ES-I3 (cell line): Measurements from ENCODE around the gene ZNRF3.
"Not testable (repeated sequence)": the region's sequence is repeated elsewhere in the genome, so short reads cannot be mapped to it uniquely, and the experiment has no call there.

ENCODE experiments used
- H3K36me3 ChIP-seq: 2 replicates; pipeline ENCODE4 v1.6.1; 2013; ENCODE audit warnings: mild to moderate bottlenecking, low read length, control low read depth, moderate library complexity; ENCODE audit not compliant: insufficient read depth
- H3K4me1 ChIP-seq: 2 replicates; pipeline ENCODE4 v1.6.1; 2013; ENCODE audit warnings: mild to moderate bottlenecking, control low read depth, low read length; ENCODE audit not compliant: insufficient read depth
- H3K9ac ChIP-seq: 2 replicates; pipeline ENCODE4 v1.6.1; 2013; ENCODE audit warnings: low read depth, mild to moderate bottlenecking, low read length, moderate library complexity
- H3K9me3 ChIP-seq: 2 replicates; pipeline ENCODE4 v1.6.1; 2013; ENCODE audit warnings: mild to moderate bottlenecking, low read length, moderate library complexity; ENCODE audit not compliant: control insufficient read depth, insufficient read depth

The ZNRF3 gene

DNA sequence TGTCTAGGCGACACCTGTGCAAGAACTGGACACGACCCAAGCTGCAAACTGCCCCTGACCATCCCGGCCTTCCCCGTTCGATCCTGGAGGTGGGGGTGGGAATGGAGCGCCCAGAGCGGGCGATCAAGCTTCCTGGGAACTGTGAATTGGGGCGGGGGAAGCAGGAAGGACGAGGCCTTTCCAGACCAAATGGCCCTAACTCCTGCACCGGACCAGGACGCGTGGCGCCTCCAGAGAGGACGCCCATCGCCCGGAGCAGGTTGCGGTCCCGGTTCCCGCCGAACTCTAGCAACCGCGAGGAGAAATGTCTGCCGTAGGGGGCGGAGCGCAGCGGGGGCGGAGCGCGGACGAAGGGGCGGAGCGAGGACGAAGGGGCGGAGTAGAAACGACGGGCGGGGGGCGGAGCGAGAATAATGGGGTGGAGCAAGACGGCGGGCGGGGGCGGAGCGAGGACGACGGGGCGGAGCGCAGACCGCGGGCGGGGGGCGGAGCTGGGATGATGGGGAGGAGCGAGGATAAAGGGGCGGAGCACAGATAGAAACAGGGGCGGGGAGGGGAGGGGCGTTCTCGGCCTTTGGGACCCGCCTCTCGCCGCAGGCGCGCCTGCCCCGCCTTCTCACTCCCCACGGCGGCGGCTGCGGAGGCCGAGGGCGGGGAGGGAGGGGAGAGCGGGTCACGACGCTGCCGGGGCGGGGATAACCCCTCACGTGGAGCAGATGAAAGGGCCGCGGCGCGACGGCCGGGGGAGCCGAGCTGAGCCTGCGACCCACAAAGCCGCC lies at the start of gene ZNRF3:
TSS of gene ZNRF3 (plus strand) at position 695 of the 779 bp plus-strand sequence. CDS start 195 bp downstream, outside the sequence.
- no peaks in the 10 kb centered on the region for H3K36me3 ChIP-seq
- peaks cover 17% of the 10 kb centered on the region for H3K4me1 ChIP-seq
- peak within 1 kb of the TSS; percentile 77 for H3K9ac ChIP-seq
- H3K9me3 ChIP-seq, result no peaks in the 10 kb centered on the region

DNA sequence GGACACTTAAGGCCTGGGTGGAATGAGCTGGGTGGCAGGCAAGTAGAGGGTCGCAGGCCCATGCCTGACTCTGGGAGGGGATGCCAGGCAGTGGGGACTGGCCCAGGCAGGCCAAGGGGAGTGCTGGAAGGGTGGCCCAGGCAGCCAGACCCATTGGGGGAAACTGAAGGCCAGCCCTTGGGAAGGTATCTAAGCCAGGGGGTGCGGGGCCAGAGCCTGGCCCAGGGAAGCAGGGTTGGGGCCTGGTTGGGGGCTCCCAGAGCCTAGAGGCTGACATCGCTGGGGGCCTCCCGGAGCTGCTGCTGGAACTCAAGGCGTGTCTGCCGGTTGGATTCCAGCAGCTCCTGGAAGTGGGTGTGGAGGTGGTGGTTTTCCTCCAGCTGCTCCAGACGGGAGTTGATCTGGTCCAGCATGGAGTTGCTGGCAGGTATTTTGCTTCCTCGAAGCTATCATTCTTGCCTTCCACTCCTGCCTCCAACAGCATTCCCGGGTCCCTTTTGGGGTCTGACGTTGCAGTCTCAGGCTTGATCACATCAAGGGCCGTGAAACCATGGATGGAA lies 47.7 kb upstream of the ZNRF3 start:
- H3K36me3 ChIP-seq, result no peaks in the 10 kb centered on the region
- H3K9ac ChIP-seq, result no peak overlapping the region
- H3K4me1 ChIP-seq, result no peaks in the 10 kb centered on the region
- H3K9me3 ChIP-seq, result no peaks in the 10 kb centered on the region

GRCh38 chr22:28837640-28838039 lies 45.7 kb upstream of the ZNRF3 start:
- Histone ChIP-seq H3K36me3 (no peaks in the 10 kb centered on the region), H3K9ac (no peak overlapping the region), H3K4me1 (no peaks in the 10 kb centered on the region), H3K9me3 (no peaks in the 10 kb centered on the region)

GRCh38 chr22:28838971-28839370 lies 44.4 kb upstream of the ZNRF3 start:
- Histone ChIP-seq H3K4me1 (no peaks in the 10 kb centered on the region), H3K36me3 (no peaks in the 10 kb centered on the region), H3K9me3 (no peaks in the 10 kb centered on the region), H3K9ac (no peak overlapping the region)

DNA sequence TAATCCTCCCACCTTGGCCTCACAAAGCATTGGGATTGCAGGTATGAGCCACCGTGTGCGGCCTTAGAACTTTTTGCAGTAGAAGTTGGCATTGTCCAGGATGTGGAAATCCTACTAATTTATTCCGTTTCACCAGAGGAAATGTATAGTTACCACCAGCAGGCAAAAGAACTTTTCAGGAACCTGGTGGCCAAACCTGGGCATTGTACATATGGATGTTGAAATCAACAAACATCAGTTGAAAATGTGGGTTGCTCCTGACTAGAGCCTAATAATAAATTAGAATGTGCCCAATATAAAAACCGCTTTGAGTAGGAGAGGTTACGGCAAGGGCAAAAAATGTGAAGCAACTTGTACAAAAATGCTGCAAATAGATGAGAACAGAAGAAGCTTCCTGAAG lies 42.3 kb upstream of the ZNRF3 start:
- no peak overlapping the region for H3K9ac ChIP-seq
- no peaks in the 10 kb centered on the region for H3K9me3 ChIP-seq
- H3K4me1 ChIP-seq, result no peaks in the 10 kb centered on the region
- no peaks in the 10 kb centered on the region for H3K36me3 ChIP-seq

DNA sequence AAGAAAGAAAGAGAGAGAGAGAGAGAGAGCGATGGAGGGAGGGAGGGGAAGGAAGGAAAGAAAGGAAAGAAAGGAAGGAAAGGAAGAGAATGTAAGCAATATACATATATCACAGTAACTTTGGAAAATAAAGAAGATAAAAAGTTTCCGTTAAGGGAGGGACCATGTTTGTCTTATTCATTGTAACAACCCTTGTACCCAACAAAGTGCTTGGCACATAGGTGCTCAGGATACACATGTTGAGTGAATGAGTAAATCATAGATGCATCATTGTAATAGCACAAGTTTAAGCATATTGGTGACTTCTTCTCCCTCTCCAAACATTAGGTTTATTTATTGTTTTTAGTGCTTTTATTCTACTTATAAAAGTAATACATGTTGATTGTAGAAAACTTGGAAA lies 39.7 kb upstream of the ZNRF3 start:
- no peaks in the 10 kb centered on the region for H3K4me1 ChIP-seq
- H3K9ac ChIP-seq, result no peak overlapping the region
- no peaks in the 10 kb centered on the region for H3K36me3 ChIP-seq
- peaks cover 9% of the 10 kb centered on the region; the same call in 1 of the 2 replicates for H3K9me3 ChIP-seq

DNA sequence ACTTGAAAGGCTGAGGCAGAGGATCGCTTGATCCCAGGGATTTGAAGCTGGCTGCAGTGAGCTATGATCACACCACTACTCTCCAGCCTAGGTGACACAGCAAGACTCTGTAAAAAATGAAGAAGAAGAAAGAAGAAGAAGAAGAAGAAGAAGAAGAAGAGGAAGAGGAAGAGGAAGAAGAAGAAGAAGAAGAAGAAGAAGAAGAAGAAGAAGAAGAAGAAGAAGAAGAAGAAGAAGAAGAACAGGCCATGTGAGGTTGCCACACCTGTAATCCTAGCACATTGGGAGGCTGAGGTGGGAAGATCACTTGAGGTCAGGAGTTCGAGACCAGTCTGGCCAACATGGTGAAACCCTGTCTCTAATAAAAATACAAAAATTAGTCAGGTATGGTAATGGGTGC lies 39.1 kb upstream of the ZNRF3 start:
- H3K9me3 ChIP-seq, H3K36me3 ChIP-seq, H3K4me1 ChIP-seq, H3K9ac ChIP-seq: not testable (repeated sequence)

- peaks cover 9% of the 10 kb centered on the region; the same call in 1 of the 2 replicates for H3K9me3 ChIP-seq
- no peaks in the 10 kb centered on the region for H3K4me1 ChIP-seq
- H3K9ac ChIP-seq, result no peak overlapping the region
- no peaks in the 10 kb centered on the region for H3K36me3 ChIP-seq
Observed at GRCh38 chr22:28846994-28847393, 36.4 kb upstream of the ZNRF3 start.

- Histone ChIP-seq H3K9me3 (no peaks in the 10 kb centered on the region), H3K4me1 (no peaks in the 10 kb centered on the region), H3K36me3 (no peaks in the 10 kb centered on the region), H3K9ac (no peak overlapping the region)
Observed at GRCh38 chr22:28855355-28856094, 27.8 kb upstream of the ZNRF3 start.

DNA sequence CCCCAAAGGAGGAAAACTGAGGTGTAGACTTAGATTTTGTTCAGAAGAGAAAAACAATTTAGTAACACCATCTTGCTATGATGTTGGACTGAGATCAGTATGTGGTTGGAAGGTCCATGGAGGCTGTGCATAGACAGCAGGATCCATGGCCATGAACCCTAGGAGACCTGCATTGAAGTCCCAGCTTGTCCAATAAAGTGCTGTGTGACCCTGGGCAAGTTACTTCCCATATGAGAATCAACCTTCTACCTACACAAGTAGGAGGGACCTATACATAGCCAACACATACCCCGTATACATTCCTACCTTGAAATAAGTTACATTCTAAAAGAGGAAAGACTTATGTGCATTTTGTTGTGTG lies 27.3 kb upstream of the ZNRF3 start:
- no peaks in the 10 kb centered on the region for H3K9me3 ChIP-seq
- no peaks in the 10 kb centered on the region for H3K4me1 ChIP-seq
- H3K36me3 ChIP-seq, result no peaks in the 10 kb centered on the region
- no peak overlapping the region for H3K9ac ChIP-seq

DNA sequence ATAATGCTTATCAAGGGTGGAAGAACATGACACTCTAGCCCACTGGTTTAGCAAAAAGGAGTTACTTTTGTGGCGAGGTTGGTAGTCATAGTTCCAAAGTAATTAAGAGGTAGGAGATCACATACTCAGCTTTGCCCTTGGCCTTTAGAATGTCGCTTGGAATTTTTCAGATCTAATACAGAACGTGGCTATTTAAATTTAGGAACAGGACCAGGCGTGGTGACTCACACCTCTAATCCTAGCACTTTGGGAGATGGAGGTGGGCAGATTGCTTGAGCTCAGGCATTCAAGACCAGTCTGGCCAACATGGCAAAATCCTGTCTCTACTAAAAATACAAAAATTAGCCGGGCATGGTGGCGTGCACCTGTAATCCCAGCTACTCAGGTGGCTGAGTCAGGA lies 26.1 kb upstream of the ZNRF3 start:
- H3K36me3 ChIP-seq, result no peaks in the 10 kb centered on the region
- H3K4me1 ChIP-seq, result no peaks in the 10 kb centered on the region
- no peaks in the 10 kb centered on the region for H3K9me3 ChIP-seq
- H3K9ac ChIP-seq, result no peak overlapping the region

DNA sequence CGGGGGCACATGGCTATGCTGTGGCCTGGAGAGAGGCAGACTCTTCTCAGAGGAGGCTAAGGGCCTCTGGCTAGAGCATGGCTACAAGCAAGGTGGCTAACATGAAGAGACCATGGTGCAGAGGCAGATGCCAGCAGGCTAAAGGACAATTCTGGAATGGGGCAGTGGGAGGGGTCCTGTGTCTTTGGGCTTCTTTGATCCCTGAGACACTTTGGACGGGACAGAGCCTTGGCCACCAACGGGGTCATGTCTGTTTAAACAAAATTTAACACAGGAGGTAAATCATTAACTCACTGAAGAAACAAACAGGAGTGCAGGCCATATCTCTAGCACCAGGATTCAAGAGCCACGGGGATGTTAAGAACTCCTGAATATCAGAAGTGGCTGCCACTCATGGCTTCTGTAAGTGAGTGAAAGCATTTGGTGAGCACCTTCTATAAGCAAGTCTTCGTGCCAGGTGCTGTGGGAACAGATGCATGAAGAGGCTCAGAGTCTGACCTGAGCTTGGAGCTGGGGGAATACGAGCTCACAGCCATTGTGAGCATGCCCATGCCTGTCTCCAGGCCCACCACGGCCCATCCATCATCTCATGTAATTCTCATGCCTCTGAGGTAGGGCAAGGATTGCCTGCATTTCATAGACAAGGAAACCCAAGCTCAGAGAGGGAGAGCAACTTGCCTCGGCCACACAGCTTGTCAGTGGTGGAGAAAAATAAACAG lies 18.3 kb upstream of the ZNRF3 start:
- Histone ChIP-seq H3K9me3 (no peaks in the 10 kb centered on the region), H3K9ac (no peak overlapping the region), H3K4me1 (no peaks in the 10 kb centered on the region), H3K36me3 (no peaks in the 10 kb centered on the region)

DNA sequence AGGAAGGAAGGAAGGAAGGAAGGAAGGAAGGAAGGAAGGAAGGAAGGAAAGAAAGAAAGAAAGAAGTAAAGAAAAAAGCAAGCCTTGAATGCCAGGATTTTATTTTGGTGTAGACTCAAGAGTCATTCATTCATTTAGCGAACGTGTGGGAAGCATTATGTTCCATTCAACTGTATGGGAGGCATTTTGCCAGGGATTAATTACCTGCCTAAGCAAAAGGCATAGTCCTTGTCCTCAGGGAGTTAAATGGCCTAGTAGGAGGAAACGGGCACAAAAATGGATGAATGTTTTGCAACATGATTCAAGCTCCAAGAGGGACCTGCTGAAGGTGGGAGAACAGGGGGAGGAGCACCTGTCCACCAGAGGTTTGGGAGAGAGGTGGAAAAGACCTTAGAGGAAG lies 16.2 kb upstream of the ZNRF3 start:
- Histone ChIP-seq H3K9me3 (no peaks in the 10 kb centered on the region), H3K4me1 (no peaks in the 10 kb centered on the region), H3K9ac (no peak overlapping the region), H3K36me3 (no peaks in the 10 kb centered on the region)

- not testable (repeated sequence) for H3K9me3 ChIP-seq, H3K4me1 ChIP-seq, H3K9ac ChIP-seq, H3K36me3 ChIP-seq
Observed at GRCh38 chr22:28868389-28868788, 15.0 kb upstream of the ZNRF3 start.
